Testis (tissue), 2 donors: ENCODE measurements around the gene CCDC81.

Source experiments
- POLR2A ChIP-seq: fragments of 450-650 bp; IDR thresholded peaks from one replicate; pipeline ENCODE4 v1.6.1; 2017; ENCODE audit warnings: antibody characterized with exemption, mild to moderate bottlenecking, moderate library complexity
- TF ChIP-seq, protein P1 (sequence below), 3 experiments: fragments of 450-650 bp in 2 of 3; fragments of 200-600 bp in 1 of 3; sonication (generic) in 1 of 3; IDR thresholded peaks; one replicate each; pipeline ENCODE4 v1.5.1; 2016 to 2019; ENCODE audit warnings: antibody characterized with exemption in 3 of 3, mild to moderate bottlenecking in 2 of 3, moderate library complexity in 1 of 3

DNA sequence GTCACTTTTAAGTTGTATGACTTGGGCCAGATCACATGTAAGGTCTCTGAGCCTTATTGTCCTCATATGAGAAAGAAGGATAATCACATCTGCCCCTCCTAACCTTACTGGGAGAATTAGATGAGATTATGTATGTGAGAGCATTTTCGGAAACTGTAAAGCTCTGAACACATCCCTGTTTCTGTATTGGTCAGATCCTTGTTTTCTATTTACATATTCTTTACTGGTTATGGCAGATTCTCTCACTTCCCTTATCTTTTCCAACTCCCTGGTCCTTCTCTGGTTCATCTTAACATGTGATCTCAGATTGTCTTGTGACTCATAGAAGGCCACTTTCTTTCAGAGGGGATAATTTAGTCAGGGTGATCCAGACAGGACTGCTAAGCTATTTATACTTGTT, 41.8 kb downstream of the CCDC81 start:
- TF ChIP-seq, protein P1, sequence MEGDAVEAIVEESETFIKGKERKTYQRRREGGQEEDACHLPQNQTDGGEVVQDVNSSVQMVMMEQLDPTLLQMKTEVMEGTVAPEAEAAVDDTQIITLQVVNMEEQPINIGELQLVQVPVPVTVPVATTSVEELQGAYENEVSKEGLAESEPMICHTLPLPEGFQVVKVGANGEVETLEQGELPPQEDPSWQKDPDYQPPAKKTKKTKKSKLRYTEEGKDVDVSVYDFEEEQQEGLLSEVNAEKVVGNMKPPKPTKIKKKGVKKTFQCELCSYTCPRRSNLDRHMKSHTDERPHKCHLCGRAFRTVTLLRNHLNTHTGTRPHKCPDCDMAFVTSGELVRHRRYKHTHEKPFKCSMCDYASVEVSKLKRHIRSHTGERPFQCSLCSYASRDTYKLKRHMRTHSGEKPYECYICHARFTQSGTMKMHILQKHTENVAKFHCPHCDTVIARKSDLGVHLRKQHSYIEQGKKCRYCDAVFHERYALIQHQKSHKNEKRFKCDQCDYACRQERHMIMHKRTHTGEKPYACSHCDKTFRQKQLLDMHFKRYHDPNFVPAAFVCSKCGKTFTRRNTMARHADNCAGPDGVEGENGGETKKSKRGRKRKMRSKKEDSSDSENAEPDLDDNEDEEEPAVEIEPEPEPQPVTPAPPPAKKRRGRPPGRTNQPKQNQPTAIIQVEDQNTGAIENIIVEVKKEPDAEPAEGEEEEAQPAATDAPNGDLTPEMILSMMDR (IDR thresholded peaks at IDR 0.05) = no peak
- TF ChIP-seq POLR2A = no peak
